Brain pericyte (primary cell): ENCODE measurements around the gene COX17.

Experiments used
- DNase-seq: peaks from one replicate; pipeline ENCODE4 v3.0.0-alpha.2; 2012; ENCODE audit warnings: low read depth, low spot score

COX17 gene

DNA sequence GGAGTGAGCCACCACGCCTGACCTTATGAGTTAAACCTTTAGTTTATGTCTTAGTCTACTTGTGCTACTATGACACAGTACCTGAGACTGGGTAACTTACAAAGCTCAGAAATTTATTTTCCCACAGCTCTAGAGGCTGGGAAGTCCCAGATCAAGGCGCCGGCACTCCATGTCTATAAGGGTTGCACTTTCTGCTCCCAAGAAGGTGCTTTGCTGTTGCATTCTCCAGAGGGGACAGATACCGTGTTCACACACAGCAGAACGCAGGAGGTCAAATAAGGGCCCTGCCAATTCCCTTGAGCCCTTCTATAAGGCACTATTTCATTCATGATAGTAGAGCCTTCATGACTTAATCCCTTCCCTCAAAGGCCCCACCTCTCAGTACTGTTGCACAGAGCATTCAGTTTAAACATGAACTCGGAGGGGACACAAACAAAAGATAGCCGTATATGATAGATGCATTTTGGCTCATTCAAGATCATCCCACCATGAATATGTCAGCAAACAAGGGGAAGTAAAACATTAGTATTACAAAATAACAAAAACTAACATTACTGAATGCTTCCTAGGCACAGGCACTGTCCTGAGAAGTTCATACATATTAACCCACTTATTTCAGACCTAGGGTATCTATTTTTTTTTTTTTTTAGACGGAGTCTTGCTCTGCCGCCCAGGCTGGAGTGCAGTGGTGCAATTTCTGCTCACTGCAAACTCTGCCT lies 53.0 kb downstream of the COX17 start:
- DNase-seq, result no peak

GRCh38 chr3:119620899-119621298 lies 56.3 kb downstream of the COX17 start:
- DNase-seq, result no peak
